ENCODE measurements around the gene APBB2. TPM values are rescaled to one million over a fixed set of nuclear protein-coding genes. Genes with fewer than 3 reads are reported as not detected.

Gene APBB2
- total and polyA plus RNA-seq, 4 donors: 22.7 to 101 (median 64.4) TPM

DNA sequence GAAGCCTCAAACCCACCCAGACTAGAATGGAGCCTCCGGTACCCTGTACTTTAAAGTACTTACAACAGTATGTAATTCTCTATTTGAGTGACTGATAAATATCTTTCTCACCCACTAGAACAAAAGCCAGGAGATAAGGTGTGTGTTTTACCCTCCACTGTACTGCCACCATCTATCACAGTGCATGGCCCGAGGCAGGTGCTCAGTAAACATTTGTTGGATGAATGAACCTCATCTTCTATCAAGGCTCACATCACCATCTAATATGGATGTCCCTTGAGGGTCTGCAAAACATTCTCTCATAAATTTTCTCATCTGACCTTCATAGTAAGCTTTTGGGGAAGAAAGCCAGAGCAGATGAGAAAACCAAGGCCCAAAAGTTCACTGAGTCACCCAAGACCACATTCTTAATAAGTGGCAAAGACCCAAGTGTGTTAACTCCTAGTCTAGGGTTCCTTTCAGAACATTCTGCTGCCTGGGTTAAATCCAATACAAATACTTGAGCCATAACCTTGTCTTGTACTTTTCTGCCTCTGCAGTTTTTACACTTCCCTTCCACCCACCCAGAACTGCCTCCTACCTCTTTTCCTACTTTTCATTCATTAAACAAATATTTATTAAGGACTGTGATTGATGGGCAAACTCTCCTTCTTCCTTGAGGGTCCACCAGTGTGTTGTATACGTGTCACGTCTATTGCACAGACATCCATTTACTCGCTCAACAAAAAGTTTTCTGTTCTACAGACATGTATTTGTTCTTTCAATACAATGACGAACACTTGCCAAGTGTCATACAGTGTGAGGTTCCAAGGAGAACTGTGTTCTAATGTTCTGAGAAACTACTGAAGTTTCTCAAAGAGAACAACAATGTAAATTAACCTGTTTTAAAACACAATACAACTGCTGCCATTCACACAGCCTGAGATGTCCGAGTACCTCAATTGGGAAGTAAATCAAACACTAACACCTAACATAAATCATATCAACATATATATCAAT is 35.7 kb downstream of the APBB2 start:
- Histone ChIP-seq H3K27ac (ENCODE audit: low read depth in 1 of 2, low read length in 2 of 2) (peak overlapping the region; percentile 67 to 75), H3K4me1 (ENCODE audit: control insufficient read depth in 1 of 2, insufficient read depth in 2 of 2, low read length in 2 of 2) (peaks cover 4 to 8% of the 10 kb centered on the region in 2 donors)
- WGBS, 2 donors: 27 to 29% methylated on average over 7 of the region's 7 CpGs

GRCh38 chr4:41177016-41177415 is 37.3 kb downstream of the APBB2 start:
- intact Hi-C loops (cut with DNase I): loop anchor here in 1 of 2 donors (5.0 kb wide), 1 partner anchor 35 kb away; the partner anchor contains the start of gene APBB2
- H3K36me3 ChIP-seq (ENCODE audit: control insufficient read depth in 1 of 2, insufficient read depth in 2 of 2, low read length in 1 of 2): no peaks in the 10 kb centered on the region
- H3K27ac ChIP-seq (ENCODE audit: low read depth in 1 of 2, low read length in 2 of 2): peak overlapping the region in 1 of 2 donors; percentile 40
- peaks cover 8 to 9% of the 10 kb centered on the region in 2 donors for H3K4me1 ChIP-seq (ENCODE audit: control insufficient read depth in 1 of 2, insufficient read depth in 2 of 2, low read length in 2 of 2)
- DNase-seq (no peak), ATAC-seq (ENCODE audit: low FRiP score) (no peak)
- no peaks in the 10 kb centered on the region for H3K9me3 ChIP-seq (ENCODE audit: control insufficient read depth, low read length)
- no peak overlapping the region for H3K4me3 ChIP-seq (ENCODE audit: low read length in 2 of 2)
- no peaks in the 10 kb centered on the region for H3K27me3 ChIP-seq (ENCODE audit: control insufficient read depth in 1 of 2, insufficient read depth in 2 of 2, low read length in 1 of 2)

More for the DNA sequence above, 35.7 kb downstream of the APBB2 start:
- Histone ChIP-seq H3K4me3 (ENCODE audit: low read length in 2 of 2) (no peak overlapping the region), H3K9me3 (ENCODE audit: control insufficient read depth, low read length) (no peaks in the 10 kb centered on the region), H3K27me3 (ENCODE audit: control insufficient read depth in 1 of 2, insufficient read depth in 2 of 2, low read length in 1 of 2) (no peaks in the 10 kb centered on the region), H3K36me3 (ENCODE audit: control insufficient read depth in 1 of 2, insufficient read depth in 2 of 2, low read length in 1 of 2) (no peaks in the 10 kb centered on the region)
- intact Hi-C loops (cut with DNase I): loop anchor here in 1 of 2 donors (5.0 kb wide), 1 partner anchor 34 kb away; the partner anchor contains the start of gene APBB2
- DNase-seq: no peak
- ATAC-seq (ENCODE audit: low FRiP score): peak; percentile 67

DNA sequence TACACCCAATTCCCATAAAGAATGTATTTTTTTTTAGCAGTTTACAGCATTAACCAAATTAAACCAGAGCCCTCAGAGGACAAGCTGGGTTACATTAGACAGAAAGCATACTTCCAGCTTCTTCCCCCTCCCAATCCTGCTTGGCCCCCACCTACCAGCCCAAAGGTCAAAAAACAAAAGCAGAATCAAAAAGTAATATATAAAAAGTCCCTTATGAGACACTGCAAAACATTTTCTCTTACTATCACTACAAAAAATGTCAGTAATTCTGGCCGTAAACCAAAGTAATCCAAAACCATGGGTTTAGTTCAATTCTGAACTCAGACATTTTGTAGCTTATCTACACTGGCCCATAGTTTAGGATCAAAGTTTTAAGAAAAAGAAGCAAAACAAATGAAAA is 38.0 kb downstream of the APBB2 start:
- H3K27me3 ChIP-seq (ENCODE audit: control insufficient read depth in 1 of 2, insufficient read depth in 2 of 2, low read length in 1 of 2): no peaks in the 10 kb centered on the region
- no peak for ATAC-seq (ENCODE audit: low FRiP score)
- no peaks in the 10 kb centered on the region for H3K9me3 ChIP-seq (ENCODE audit: control insufficient read depth, low read length)
- intact Hi-C loops (cut with DNase I): loop anchor here in 1 of 2 donors (5.0 kb wide), 1 partner anchor 36 kb away; the partner anchor contains the start of gene APBB2
- H3K36me3 ChIP-seq (ENCODE audit: control insufficient read depth in 1 of 2, insufficient read depth in 2 of 2, low read length in 1 of 2): no peaks in the 10 kb centered on the region
- DNase-seq: no peak
- no peak overlapping the region for H3K4me3 ChIP-seq (ENCODE audit: low read length in 2 of 2)
- H3K4me1 ChIP-seq (ENCODE audit: control insufficient read depth in 1 of 2, insufficient read depth in 2 of 2, low read length in 2 of 2): peaks cover 8 to 9% of the 10 kb centered on the region in 2 donors
- WGBS, 2 donors: 6 to 10% methylated on average over 1 of the region's 1 CpG
- peak overlapping the region; percentile 14 to 44 for H3K27ac ChIP-seq (ENCODE audit: low read depth in 1 of 2, low read length in 2 of 2)

DNA sequence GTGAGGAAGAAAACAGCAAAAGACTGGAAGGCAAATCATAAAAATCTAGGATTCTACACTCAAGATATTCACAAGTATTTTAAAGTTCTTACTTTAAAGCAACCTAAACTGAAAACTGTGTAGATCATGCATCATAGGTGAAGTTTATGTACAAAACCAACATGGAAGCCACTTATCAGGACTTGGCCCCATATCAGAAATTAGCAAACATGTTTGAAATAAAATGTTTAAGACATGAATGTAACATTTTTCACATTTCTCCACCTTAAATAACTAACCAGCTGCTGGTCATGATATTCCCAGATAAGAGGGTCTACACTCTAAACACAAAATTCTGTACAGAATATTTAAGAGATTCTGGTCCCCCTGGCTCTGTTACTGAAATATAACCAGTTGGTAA is 38.5 kb downstream of the APBB2 start:
- intact Hi-C loops (cut with DNase I): loop anchor here in 1 of 2 donors (5.0 kb wide), 1 partner anchor 37 kb away; the partner anchor contains the start of gene APBB2
- Histone ChIP-seq H3K27ac (ENCODE audit: low read depth in 1 of 2, low read length in 2 of 2) (peak overlapping the region in 1 of 2 donors; percentile 14), H3K9me3 (ENCODE audit: control insufficient read depth, low read length) (no peaks in the 10 kb centered on the region), H3K4me3 (ENCODE audit: low read length in 2 of 2) (no peak overlapping the region), H3K27me3 (ENCODE audit: control insufficient read depth in 1 of 2, insufficient read depth in 2 of 2, low read length in 1 of 2) (no peaks in the 10 kb centered on the region), H3K36me3 (ENCODE audit: control insufficient read depth in 1 of 2, insufficient read depth in 2 of 2, low read length in 1 of 2) (no peaks in the 10 kb centered on the region), H3K4me1 (ENCODE audit: control insufficient read depth in 1 of 2, insufficient read depth in 2 of 2, low read length in 2 of 2) (peaks cover 8 to 9% of the 10 kb centered on the region in 2 donors)
- DNase-seq (no peak), ATAC-seq (ENCODE audit: low FRiP score) (no peak)

- WGBS, 2 donors: 95 to 99% methylated on average over 4 of the region's 4 CpGs
- no peaks in the 10 kb centered on the region for H3K27me3 ChIP-seq (ENCODE audit: control insufficient read depth in 1 of 2, insufficient read depth in 2 of 2, low read length in 1 of 2)
These were observed 39.9 kb downstream of the APBB2 start for GRCh38 chr4:41174444-41174843.

DNA sequence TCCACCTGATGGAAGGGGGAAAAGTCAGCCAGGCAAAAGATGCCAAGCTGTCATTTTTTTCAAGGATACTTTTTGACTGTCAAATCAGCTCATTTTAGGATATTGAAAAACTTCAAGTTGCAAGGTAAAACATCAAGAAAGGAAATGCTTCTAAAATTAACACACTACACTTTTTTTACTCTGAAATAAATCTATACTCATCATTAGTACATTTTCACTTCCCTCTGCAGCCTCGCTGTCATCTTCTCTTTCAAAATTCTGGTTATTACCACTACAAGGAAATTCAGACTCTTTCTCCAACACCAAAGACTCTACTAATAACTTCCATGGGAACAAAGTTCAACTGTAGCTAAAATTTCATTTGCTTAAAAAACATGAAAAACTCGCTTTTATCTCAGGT is 41.6 kb downstream of the APBB2 start:
- no peaks in the 10 kb centered on the region for H3K9me3 ChIP-seq (ENCODE audit: control insufficient read depth, low read length)
- intact Hi-C loops (cut with DNase I): no loop called here

More at GRCh38 chr4:41174444-41174843, 39.9 kb downstream of the APBB2 start:
- no peak for DNase-seq
- no peaks in the 10 kb centered on the region for H3K36me3 ChIP-seq (ENCODE audit: control insufficient read depth in 1 of 2, insufficient read depth in 2 of 2, low read length in 1 of 2)
- H3K9me3 ChIP-seq (ENCODE audit: control insufficient read depth, low read length): no peaks in the 10 kb centered on the region
- intact Hi-C loops (cut with DNase I): no loop called here
- ATAC-seq (ENCODE audit: low FRiP score): no peak
- H3K4me1 ChIP-seq (ENCODE audit: control insufficient read depth in 1 of 2, insufficient read depth in 2 of 2, low read length in 2 of 2): peaks cover 9 to 12% of the 10 kb centered on the region in 2 donors
- no peak overlapping the region for H3K27ac ChIP-seq (ENCODE audit: low read depth in 1 of 2, low read length in 2 of 2)
- H3K4me3 ChIP-seq (ENCODE audit: low read length in 2 of 2): no peak overlapping the region

DNA sequence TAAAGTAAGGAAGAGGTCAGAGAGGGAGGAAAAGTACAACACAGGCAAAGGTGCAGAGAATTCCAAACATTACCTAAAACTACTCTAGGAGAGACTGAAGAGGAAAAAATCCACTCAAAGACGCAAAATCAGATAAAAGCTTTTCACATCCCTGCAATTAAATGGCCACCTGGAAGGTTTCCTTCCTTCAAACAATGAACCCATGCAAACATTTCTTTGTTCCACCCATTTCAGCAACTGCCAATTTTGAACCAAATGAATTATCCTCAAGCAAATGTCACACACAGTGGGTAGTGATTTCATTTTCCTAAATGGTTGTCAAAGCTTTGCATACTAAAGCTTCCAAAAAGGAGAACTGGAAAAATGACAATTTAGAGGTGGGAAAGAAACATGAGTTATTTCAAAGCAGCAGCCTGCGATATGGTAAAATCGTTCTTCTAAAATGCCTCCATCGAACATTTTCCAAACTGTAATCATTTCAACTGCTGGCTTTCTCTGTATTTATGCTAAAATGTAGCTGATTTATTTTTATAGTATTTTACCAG is 45.0 kb downstream of the APBB2 start:
- DNase-seq: no peak
- intact Hi-C loops (cut with DNase I): no loop called here
- Histone ChIP-seq H3K4me3 (ENCODE audit: low read length in 2 of 2) (no peak overlapping the region), H3K27me3 (ENCODE audit: control insufficient read depth in 1 of 2, insufficient read depth in 2 of 2, low read length in 1 of 2) (no peaks in the 10 kb centered on the region), H3K27ac (ENCODE audit: low read depth in 1 of 2, low read length in 2 of 2) (no peak overlapping the region), H3K4me1 (ENCODE audit: control insufficient read depth in 1 of 2, insufficient read depth in 2 of 2, low read length in 2 of 2) (peaks cover 4 to 6% of the 10 kb centered on the region in 2 donors), H3K36me3 (ENCODE audit: control insufficient read depth in 1 of 2, insufficient read depth in 2 of 2, low read length in 1 of 2) (peaks cover 0 to 2% of the 10 kb centered on the region in 2 donors), H3K9me3 (ENCODE audit: control insufficient read depth, low read length) (no peaks in the 10 kb centered on the region)
- no peak for ATAC-seq (ENCODE audit: low FRiP score)
- 20 to 23% methylated on average over 4 of the region's 4 CpGs for WGBS, 2 donors

More for the DNA sequence above, 41.6 kb downstream of the APBB2 start:
- Histone ChIP-seq H3K27ac (ENCODE audit: low read depth in 1 of 2, low read length in 2 of 2) (no peak overlapping the region), H3K4me1 (ENCODE audit: control insufficient read depth in 1 of 2, insufficient read depth in 2 of 2, low read length in 2 of 2) (peaks cover 9% of the 10 kb centered on the region in 2 donors), H3K4me3 (ENCODE audit: low read length in 2 of 2) (no peak overlapping the region), H3K36me3 (ENCODE audit: control insufficient read depth in 1 of 2, insufficient read depth in 2 of 2, low read length in 1 of 2) (no peaks in the 10 kb centered on the region), H3K27me3 (ENCODE audit: control insufficient read depth in 1 of 2, insufficient read depth in 2 of 2, low read length in 1 of 2) (no peaks in the 10 kb centered on the region)
- 81 to 85% methylated on average over 2 of the region's 2 CpGs for WGBS, 2 donors
- DNase-seq: no peak
- no peak for ATAC-seq (ENCODE audit: low FRiP score)

DNA sequence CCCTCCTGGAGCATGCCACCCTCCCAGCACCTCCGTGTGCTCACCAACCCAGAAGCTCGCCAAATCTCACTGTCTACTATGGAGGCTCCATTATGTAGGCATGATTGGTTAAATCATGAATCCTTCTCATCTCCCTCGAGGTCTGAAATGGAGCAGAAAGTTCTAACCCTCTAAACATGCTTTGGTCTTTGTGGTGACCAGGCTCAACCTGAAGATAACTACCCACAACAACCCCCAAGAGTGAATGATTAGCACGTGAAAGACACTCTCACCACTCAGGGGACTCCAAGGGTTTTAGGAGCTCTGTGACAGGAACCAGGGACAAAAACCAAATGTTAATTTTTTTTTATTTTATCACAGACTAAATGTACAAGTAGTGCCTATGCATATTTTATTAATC is 47.2 kb downstream of the APBB2 start:
- 94 to 97% methylated on average over 4 of the region's 4 CpGs for WGBS, 2 donors
- Histone ChIP-seq H3K27ac (ENCODE audit: low read depth in 1 of 2, low read length in 2 of 2) (no peak overlapping the region), H3K9me3 (ENCODE audit: control insufficient read depth, low read length) (no peaks in the 10 kb centered on the region), H3K36me3 (ENCODE audit: control insufficient read depth in 1 of 2, insufficient read depth in 2 of 2, low read length in 1 of 2) (peaks cover 0 to 2% of the 10 kb centered on the region in 2 donors), H3K4me1 (ENCODE audit: control insufficient read depth in 1 of 2, insufficient read depth in 2 of 2, low read length in 2 of 2) (peaks cover 3 to 4% of the 10 kb centered on the region in 2 donors), H3K27me3 (ENCODE audit: control insufficient read depth in 1 of 2, insufficient read depth in 2 of 2, low read length in 1 of 2) (no peaks in the 10 kb centered on the region), H3K4me3 (ENCODE audit: low read length in 2 of 2) (no peak overlapping the region)
- no peak for DNase-seq
- intact Hi-C loops (cut with DNase I): no loop called here
- ATAC-seq (ENCODE audit: low FRiP score): no peak
